ENCODE data around the gene ADGRL3. TPM values are rescaled to one million over a fixed set of nuclear protein-coding genes. Genes with fewer than 3 reads are reported as not detected.
"Not testable (repeated sequence)": the region's sequence is repeated elsewhere in the genome, so short reads cannot be mapped to it uniquely, and the experiment has no call there.

ADGRL3 gene
- total RNA-seq, 1 donor, result under 0.01 TPM

GRCh38 chr4:61628282-61628681, 428.2 kb downstream of the ADGRL3 start:
- no peak for TF ChIP-seq CTCF (IDR thresholded peaks at IDR 0.05; ENCODE audit: insufficient read depth, low read length)
- H3K4me3 ChIP-seq (ENCODE audit: low read depth, low read length), result no peak overlapping the region
- DNase-seq (ENCODE audit: low read depth), result no peak

GRCh38 chr4:61628727-61629126, 428.6 kb downstream of the ADGRL3 start:
- no peak for TF ChIP-seq CTCF (IDR thresholded peaks at IDR 0.05; ENCODE audit: insufficient read depth, low read length)
- no peak for DNase-seq (ENCODE audit: low read depth)
- no peak overlapping the region for H3K4me3 ChIP-seq (ENCODE audit: low read depth, low read length)

DNA sequence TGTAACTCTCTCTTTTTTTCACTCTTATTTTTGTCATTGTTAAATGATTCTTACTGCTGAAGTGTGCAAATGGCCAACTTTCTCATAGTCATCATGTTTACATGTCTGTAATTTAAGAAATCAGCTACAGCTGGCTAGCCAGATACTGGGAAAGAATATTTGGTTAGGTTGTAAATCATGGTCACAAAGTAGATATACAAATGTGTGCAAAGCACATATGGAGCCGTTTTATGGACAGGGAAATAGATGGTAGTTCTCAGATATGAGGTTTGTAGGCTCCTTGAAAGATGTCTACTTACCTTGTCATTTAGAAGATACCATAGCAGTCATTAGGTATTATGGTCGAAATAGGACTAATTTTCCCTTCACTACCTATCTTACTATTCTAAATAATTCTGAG, 430.4 kb downstream of the ADGRL3 start:
- no peak overlapping the region for H3K4me3 ChIP-seq (ENCODE audit: low read depth, low read length)
- no peak for TF ChIP-seq CTCF (IDR thresholded peaks at IDR 0.05; ENCODE audit: insufficient read depth, low read length)
- DNase-seq (ENCODE audit: low read depth), result no peak

DNA sequence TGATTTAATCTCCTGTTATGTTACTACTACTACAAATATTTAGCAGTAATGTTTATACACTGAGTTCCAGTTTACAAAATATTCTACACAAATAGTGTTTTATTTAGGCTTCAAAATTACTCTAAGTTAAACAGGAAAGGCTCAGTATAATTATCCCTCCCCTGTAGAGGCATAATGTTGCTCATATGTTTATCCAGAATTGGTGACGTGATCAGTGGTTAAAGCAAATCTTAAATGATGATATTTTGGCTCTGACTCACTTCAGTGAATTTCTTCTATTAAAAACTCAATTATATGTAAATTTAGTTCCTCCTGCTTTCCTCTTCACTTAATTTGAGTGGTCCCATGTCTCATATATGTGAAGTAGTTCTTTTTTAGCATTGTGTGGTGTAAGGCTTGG, 438.5 kb downstream of the ADGRL3 start:
- TF ChIP-seq CTCF (IDR thresholded peaks at IDR 0.05; ENCODE audit: insufficient read depth, low read length), result no peak
- no peak for DNase-seq (ENCODE audit: low read depth)
- H3K4me3 ChIP-seq (ENCODE audit: low read depth, low read length), result no peak overlapping the region

- not testable (repeated sequence) for DNase-seq (ENCODE audit: low read depth); H3K4me3 ChIP-seq (ENCODE audit: low read depth, low read length)
These were observed 446.7 kb downstream of the ADGRL3 start for GRCh38 chr4:61646746-61647350.

DNA sequence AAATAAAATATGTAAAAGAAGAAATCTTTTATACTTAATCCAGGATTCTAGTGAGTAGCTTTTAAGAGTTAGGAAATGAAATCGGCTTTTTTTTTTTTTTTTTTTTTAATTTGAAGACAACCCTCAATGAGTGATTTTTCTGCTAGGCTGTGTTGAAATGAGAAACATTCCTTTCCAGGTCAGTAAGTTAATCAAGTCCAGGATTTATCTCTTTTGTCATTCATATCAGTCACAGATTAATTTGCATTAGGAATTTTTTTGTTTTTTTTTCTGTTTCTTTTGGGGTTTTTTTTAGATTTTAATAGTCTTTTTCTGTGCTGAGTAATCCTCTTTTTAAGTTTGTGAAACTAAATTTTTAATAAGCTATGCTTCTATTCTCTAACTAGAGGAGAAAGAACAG, 448.1 kb downstream of the ADGRL3 start:
- DNase-seq (ENCODE audit: low read depth), result no peak
- H3K4me3 ChIP-seq (ENCODE audit: low read depth, low read length), result no peak overlapping the region
- no peak for TF ChIP-seq CTCF (IDR thresholded peaks at IDR 0.05; ENCODE audit: insufficient read depth, low read length)

- no peak for TF ChIP-seq CTCF (IDR thresholded peaks at IDR 0.05; ENCODE audit: insufficient read depth, low read length)
- DNase-seq (ENCODE audit: low read depth), result no peak
- no peak overlapping the region for H3K4me3 ChIP-seq (ENCODE audit: low read depth, low read length)
These were observed 456.9 kb downstream of the ADGRL3 start for GRCh38 chr4:61657016-61657415.
